Central memory CD4-positive, alpha-beta T cell (primary cell): ENCODE results near the gene WDR45.

Source experiments
- DNase-seq: peaks from one replicate; pipeline ENCODE4 v3.0.0; 2022

Gene WDR45

DNA sequence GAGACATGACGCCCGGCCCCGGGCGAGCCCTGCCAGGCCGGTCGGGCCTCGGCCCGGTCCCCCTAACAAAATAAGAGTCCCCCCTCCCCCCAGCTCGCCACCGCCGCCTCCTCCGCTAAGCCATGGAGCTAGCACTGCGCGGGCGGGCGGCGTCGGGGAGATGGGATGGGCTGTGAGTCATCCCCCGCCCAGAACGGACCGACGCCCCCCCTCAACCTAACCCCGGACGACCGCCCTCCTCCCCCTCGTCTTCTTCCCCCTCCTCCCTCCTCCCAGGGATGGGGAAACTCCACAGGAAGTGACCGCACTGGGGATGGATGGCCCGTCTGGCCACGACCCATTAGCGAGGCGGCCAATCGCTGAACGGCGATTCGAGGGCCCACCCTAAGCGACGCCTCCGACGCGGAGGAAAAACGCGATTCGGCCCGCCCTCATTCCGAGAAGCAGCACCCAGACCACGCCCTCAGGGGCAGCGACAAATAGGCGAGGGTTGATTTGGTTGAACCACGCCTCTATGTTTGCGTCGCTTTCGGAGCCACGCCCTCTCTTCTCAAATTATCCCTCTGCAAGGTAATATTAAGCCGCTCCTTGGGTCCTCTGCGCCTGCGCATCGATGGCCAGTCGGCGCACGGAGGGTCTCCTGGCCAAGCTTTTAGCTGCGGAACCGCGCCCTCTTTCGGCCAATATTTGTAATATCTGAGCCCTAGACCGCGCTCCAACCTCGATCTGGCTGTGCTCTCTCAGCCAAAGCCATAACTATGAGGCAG is 36.3 kb downstream of the WDR45 start, which contains the start of gene TFE3:
Gene TFE3, minus strand, starts transcription at position 138 of the 767 bp plus-strand sequence. Its CDS starts 131 bp downstream, at position 7.
- DNase-seq: peak; percentile 96

DNA sequence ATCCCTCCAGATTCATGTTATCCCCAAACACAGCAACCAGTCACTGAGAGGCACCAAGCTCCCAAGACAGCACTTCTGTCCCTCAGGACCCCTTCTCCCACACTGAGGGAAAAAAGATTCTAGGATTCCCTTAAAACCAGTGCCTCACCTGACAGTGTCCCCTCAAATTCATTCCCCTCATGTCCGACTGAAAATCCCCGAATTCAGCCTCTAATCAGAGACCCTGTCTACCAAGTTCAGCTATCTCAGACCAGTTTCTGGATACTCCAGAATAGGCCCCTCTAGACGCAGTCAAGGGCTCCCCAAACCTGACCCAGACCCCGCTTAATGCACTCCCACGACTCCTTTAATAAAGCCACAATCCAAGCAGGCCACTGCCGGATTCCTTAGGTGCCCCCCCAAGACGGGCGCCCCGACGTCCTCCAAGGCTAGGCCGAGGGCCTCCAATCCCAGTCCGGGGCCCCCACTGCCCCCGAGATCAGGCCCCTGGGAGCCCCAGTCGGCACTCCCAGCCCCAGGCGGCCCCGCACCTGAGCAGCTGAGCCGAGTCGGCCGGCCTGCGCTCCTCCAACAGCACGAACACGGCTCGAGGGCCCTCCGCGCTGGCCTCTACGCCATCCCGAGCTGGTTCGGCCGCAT is 37.0 kb downstream of the WDR45 start:
- DNase-seq: no peak

- DNase-seq: peak; percentile 13
These were observed 37.7 kb downstream of the WDR45 start for GRCh38 chrX:49041744-49042580.

DNA sequence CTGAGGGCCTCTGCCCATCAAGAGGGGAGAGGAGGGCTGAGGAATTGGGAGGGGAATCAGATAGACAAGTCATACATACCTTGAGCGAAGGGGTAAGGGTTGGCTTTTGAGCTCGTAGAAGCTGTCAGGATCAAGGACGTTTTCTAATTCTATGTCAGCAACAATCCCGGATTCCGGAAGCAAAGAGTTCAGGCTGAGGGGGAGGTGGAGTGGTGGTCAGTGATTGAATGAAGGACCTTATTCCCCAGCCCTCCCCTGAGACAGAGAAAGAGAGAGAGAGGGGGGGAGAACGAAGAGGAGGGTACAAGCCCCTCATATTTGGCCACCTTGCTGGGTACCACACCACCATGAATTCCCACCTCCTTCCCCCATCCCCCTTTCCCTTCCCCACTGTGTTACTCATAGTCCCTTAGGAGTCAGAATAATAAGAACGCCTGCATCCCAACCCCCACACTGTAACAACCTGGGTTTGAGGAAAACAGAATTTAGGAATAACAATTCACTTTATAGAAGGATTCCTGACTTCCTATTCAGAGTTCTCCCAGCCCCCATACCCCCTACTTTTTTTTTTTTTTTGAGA is 39.2 kb downstream of the WDR45 start:
- no peak for DNase-seq

- no peak for DNase-seq
These were observed 39.9 kb downstream of the WDR45 start for GRCh38 chrX:49039598-49040375.

DNA sequence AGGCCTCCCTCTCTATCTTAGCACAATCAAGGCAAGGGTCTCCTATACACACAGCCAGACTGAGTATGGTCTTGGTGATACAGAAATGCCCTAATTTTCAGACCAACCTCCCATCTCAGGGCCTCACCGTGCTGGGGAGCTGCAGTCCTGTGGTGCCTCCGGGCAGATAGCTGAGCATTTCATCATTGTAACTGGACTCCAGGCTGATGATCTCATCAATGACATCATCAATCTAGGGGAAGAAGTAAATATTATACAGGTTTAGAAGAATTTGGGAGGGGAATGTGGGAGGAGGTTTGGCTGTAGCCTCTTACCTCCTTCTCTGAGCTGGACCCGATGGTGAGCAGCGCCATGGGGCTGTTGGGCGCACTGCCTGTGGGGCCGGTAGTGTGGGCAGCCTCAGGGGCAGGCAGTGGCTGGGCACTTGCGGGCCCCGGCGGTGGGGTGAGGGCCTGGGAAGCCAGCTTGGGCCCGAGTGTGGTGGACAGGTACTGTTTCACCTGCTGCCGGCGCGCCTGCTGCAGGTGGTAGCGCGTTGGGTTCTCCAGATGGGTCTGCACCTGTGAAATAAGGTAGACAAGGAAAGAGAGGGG is 41.7 kb downstream of the WDR45 start:
- no peak for DNase-seq

DNA sequence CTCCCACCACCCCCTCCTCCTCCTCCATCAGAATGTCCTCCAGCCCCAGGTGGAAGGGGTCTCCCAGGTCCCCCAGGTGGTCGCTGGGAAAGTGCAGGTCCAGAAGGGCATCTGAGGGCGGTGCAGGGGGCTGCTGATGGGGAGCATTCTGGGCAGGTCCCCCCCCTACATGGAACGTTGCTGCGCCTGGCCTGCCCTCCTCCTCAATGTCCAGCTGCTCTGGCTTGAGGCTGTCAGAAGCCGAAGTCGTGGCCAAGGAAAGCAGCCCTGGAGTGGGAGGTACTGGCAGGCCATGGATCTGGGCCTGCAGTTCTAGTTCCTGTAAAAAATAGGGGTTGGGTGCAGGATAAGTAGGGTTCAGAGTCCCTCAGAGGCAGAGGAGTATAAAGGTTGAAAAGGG is 49.4 kb downstream of the WDR45 start:
- DNase-seq: no peak

DNA sequence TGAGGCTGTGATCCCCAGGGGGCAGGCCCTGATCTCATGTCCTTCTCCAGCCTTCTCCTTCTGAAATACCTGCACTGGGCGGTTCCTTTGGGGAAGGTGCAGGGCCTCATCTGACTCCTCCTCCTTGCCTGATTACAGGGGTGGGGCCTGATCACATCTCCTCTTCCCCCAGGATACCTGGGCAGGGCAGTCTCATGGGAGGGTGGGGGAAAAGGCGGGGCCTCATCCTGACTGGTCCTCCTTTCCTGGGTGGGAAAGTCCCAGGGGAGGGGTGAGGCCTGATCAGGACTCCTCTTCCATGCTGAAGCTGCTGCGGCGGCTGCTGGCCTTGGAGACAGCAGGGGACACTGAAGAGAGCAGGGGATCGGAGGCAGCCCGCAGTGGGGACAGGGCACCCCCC is 49.8 kb downstream of the WDR45 start:
- DNase-seq: no peak
